CD14-positive monocyte (primary cell): ENCODE data around the gene TMEM225B. TPM values are rescaled to one million over a fixed set of nuclear protein-coding genes. Genes with fewer than 3 reads are reported as not detected.

Experiments
- DNase-seq, 3 donors: peaks; one replicate each; pipeline ENCODE4 v3.0.0-alpha.2; 2011 to 2022
- H2AFZ ChIP-seq: 2 replicates; pipeline ENCODE4 v1.6.0; 2012; ENCODE audit warnings: mild to moderate bottlenecking, low read depth, low read length, inconsistent platforms; ENCODE audit not compliant: insufficient read depth, poor library complexity, severe bottlenecking
- H3K27ac ChIP-seq, 2 donors: 1 replicate in 1 of 2; 2 replicates in 1 of 2; pipeline ENCODE4 v1.5.1; 2012 to 2013; ENCODE audit warnings: low read length in 2 of 2, control low read depth in 1 of 2, inconsistent platforms in 1 of 2, low read depth in 1 of 2, mild to moderate bottlenecking in 1 of 2
- H3K27me3 ChIP-seq, 2 donors: one replicate each; pipeline versions ENCODE4 v1.6.0 to v1.6.1; 2011 to 2013; ENCODE audit warnings: low read length in 2 of 2; ENCODE audit not compliant: control insufficient read depth in 2 of 2, insufficient read depth in 2 of 2
- H3K36me3 ChIP-seq, 2 donors: replicated peaks in 1 of 2; 1 replicate in 1 of 2; 2 replicates in 1 of 2; pipeline versions ENCODE4 v1.5.1 to v1.6.1; 2012 to 2013; ENCODE audit warnings: low read length in 2 of 2, control low read depth in 1 of 2, inconsistent platforms in 1 of 2, mild to moderate bottlenecking in 1 of 2; ENCODE audit not compliant: insufficient read depth in 2 of 2, control insufficient read depth in 1 of 2
- H3K4me1 ChIP-seq, 2 donors: 1 replicate in 1 of 2; 2 replicates in 1 of 2; pipeline versions ENCODE4 v1.5.1 to v1.6.1; 2012 to 2013; ENCODE audit warnings: low read length in 2 of 2, control low read depth in 1 of 2, inconsistent platforms in 1 of 2, mild to moderate bottlenecking in 1 of 2, moderate library complexity in 1 of 2; ENCODE audit not compliant: insufficient read depth in 2 of 2, control insufficient read depth in 1 of 2
- H3K4me2 ChIP-seq: replicated peaks from 2 replicates; pipeline ENCODE3; 2012; ENCODE audit warnings: low read length, moderate library complexity, mild to moderate bottlenecking; ENCODE audit not compliant: poor library complexity, severe bottlenecking; ENCODE audit errors: extremely low read depth
- H3K4me3 ChIP-seq, 3 experiments: fragments of 200-600 bp in 1 of 3; sonication (generic) in 1 of 3; replicated peaks in 1 of 3; 1 replicate in 2 of 3; 2 replicates in 1 of 3; pipeline ENCODE4 v1.5.1; 2011 to 2013; ENCODE audit warnings: low read length in 3 of 3, mild to moderate bottlenecking in 3 of 3, control low read depth in 2 of 3, low read depth in 2 of 3, inconsistent platforms in 1 of 3, moderate library complexity in 1 of 3
- H3K79me2 ChIP-seq: 2 replicates; pipeline ENCODE4 v1.6.0; 2012; ENCODE audit warnings: mild to moderate bottlenecking, control low read depth, inconsistent platforms, low read length, moderate library complexity; ENCODE audit not compliant: insufficient read depth
- H3K9ac ChIP-seq: 2 replicates; pipeline ENCODE4 v1.6.0; 2017; ENCODE audit warnings: low read length, mild to moderate bottlenecking; ENCODE audit not compliant: insufficient read depth, poor library complexity, severe bottlenecking
- H3K9me3 ChIP-seq, 2 donors: replicated peaks in 1 of 2; 1 replicate in 1 of 2; 2 replicates in 1 of 2; pipeline versions ENCODE4 v1.5.1 to v1.6.1; 2012 to 2013; ENCODE audit warnings: low read length in 2 of 2, control low read depth in 1 of 2; ENCODE audit not compliant: control insufficient read depth in 1 of 2, insufficient read depth in 1 of 2
- H4K20me1 ChIP-seq: 2 replicates; pipeline ENCODE4 v1.6.0; 2012; ENCODE audit warnings: mild to moderate bottlenecking, low read length, control low read depth, moderate library complexity; ENCODE audit not compliant: insufficient read depth
- H3K27ac Mint-ChIP-seq, 7 donors: one replicate each; pipeline ENCODE4 v1.8.0; 2020; ENCODE audit warnings: mild to moderate bottlenecking in 7 of 7, mixed read lengths in 7 of 7, moderate library complexity in 6 of 7, inconsistent platforms in 2 of 7
- H3K27me3 Mint-ChIP-seq, 3 donors: one replicate each; pipeline ENCODE4 v1.8.0; 2021 to 2022; ENCODE audit warnings: low read depth in 3 of 3, mild to moderate bottlenecking in 3 of 3, mixed read lengths in 3 of 3, moderate library complexity in 3 of 3, inconsistent platforms in 1 of 3
- H3K36me3 Mint-ChIP-seq, 2 donors: one replicate each; pipeline ENCODE4 v1.8.0; 2020; ENCODE audit warnings: mixed read lengths in 2 of 2, inconsistent platforms in 1 of 2, mild to moderate bottlenecking in 1 of 2
- H3K4me1 Mint-ChIP-seq: one replicate; pipeline ENCODE4 v1.8.0; 2020; ENCODE audit warnings: mild to moderate bottlenecking, mixed read lengths
- H3K4me3 Mint-ChIP-seq, 2 donors: one replicate each; pipeline ENCODE4 v1.8.0; 2020; ENCODE audit warnings: mild to moderate bottlenecking in 2 of 2, mixed read lengths in 2 of 2, moderate library complexity in 1 of 2
- H3K9me3 Mint-ChIP-seq, 7 donors: one replicate each; pipeline ENCODE4 v1.8.0; 2020 to 2022; ENCODE audit warnings: mixed read lengths in 7 of 7, mild to moderate bottlenecking in 6 of 7, moderate library complexity in 6 of 7, inconsistent platforms in 2 of 7
- CTCF ChIP-seq: fragments of 200-600 bp; IDR thresholded peaks from one replicate; pipeline ENCODE4 v1.8.0; 2022; ENCODE audit warnings: antibody characterized with exemption, mild to moderate bottlenecking
- WGBS: methylation state at CpG from one replicate; pipeline ENCODE4 v1.1.5; 2013; ENCODE audit warnings: missing lambda C conversion rate; ENCODE audit not compliant: insufficient coverage; 5-methylcytosine and 5-hydroxymethylcytosine counted together
- intact Hi-C, 2 donors: fragments of 100-400 bp; cut with micrococcal nuclease; formaldehyde crosslinking; loops; one replicate each; pipeline versions ENCODE4 v1.15.0 to v1.15.1; 2023
- polyA plus RNA-seq, 3 donors: library from polyadenylated mRNA; depleted of rRNA in 1 of 3; unstranded in 2 of 3; stranded (reverse) in 1 of 3; fragments of 300-500 nt in 2 of 3; fragments of >200 nt in 1 of 3; fragmentation: Illumina TruSeq in 2 of 3; gene quantifications; 1 replicate in 2 of 3; 2 replicates in 1 of 3; pipeline ENCODE4 v1.2.3, GENCODE V29; 2012 to 2021

TMEM225B gene
- polyA plus RNA-seq, 3 donors: 0.20 to 0.23 TPM; not detected in 1

- Histone ChIP-seq H3K9ac (peak within 1 kb of the TSS; percentile 96), H2AFZ (peak within 1 kb of the TSS; percentile 94), H3K79me2 (peaks cover 73% of the 10 kb centered on the region), H3K4me2 (peak within 1 kb of the TSS; percentile 92), H3K27ac (peak within 1 kb of the TSS; percentile 94 to 99), H3K9me3 (no peaks in the 10 kb centered on the region), H3K4me1 (peaks cover 23 to 57% of the 10 kb centered on the region in 2 donors), H3K36me3 (peaks cover 31 to 45% of the 10 kb centered on the region in 2 donors), H3K27me3 (no peaks in the 10 kb centered on the region), H3K4me3 (peak within 1 kb of the TSS; percentile 71 to 97 (median 80)), H4K20me1 (peaks cover 17% of the 10 kb centered on the region)
- under 1% methylated on average over 61 of the region's 73 CpGs for WGBS
- Mint-ChIP-seq H3K4me3 (peak within 1 kb of the TSS; percentile 94 to 99), H3K27ac (peak within 1 kb of the TSS; percentile 97 to 100 (median 99)), H3K27me3 (peaks cover 0 to 2% (median 0%) of the 10 kb centered on the region in 3 donors), H3K4me1 (peaks cover 51% of the 10 kb centered on the region), H3K9me3 (no peaks in the 10 kb centered on the region), H3K36me3 (peaks cover 47 to 51% of the 10 kb centered on the region in 2 donors)
- TF ChIP-seq CTCF: no peak
- DNase-seq: peak; percentile 74 to 88 (median 84)
- intact Hi-C loops: loop anchor here (2.0 to 5.0 kb wide), 2 partner anchors 54 to 59 kb away; partner anchors contain the start of genes ZKSCAN5 (in 2 of the 2) and ZSCAN25 (in 1 of the 2)
Observed at GRCh38 chr7:99558306-99559174, 39.5 kb upstream of the TMEM225B start, which contains the start of gene ZNF655. Gene ZNF655, plus strand, starts transcription at chr7:99558642. Its CDS starts 1,918 bp downstream, at chr7:99560560.

GRCh38 chr7:99559175-99559915 is 38.7 kb upstream of the TMEM225B start:
- 16% methylated on average over 23 of the region's 31 CpGs for WGBS
- no peaks in the 10 kb centered on the region for H3K9me3 Mint-ChIP-seq
- Histone ChIP-seq H3K36me3 (peaks cover 39 to 47% of the 10 kb centered on the region in 2 donors), H3K4me1 (peaks cover 23 to 57% of the 10 kb centered on the region in 2 donors), H3K27ac (peak overlapping the region; percentile 94 to 99), H3K4me3 (peak overlapping the region; percentile 71 to 97 (median 80)), H4K20me1 (peaks cover 25% of the 10 kb centered on the region), H3K79me2 (peaks cover 77% of the 10 kb centered on the region), H3K4me2 (peak overlapping the region; percentile 92), H3K9ac (peak overlapping the region; percentile 96), H2AFZ (peak overlapping the region; percentile 94), H3K27me3 (no peaks in the 10 kb centered on the region), H3K9me3 (no peaks in the 10 kb centered on the region)
- H3K36me3 Mint-ChIP-seq: peaks cover 50 to 53% of the 10 kb centered on the region in 2 donors
- intact Hi-C loops: loop anchor here (2.0 to 5.0 kb wide), 2 partner anchors 55 to 58 kb away; partner anchors contain the start of genes ZKSCAN5 (in 2 of the 2) and ZSCAN25 (in 1 of the 2)
- peaks cover 51% of the 10 kb centered on the region for H3K4me1 Mint-ChIP-seq
- DNase-seq: no peak
- peak overlapping the region; percentile 97 to 100 (median 99) for H3K27ac Mint-ChIP-seq
- no peak for TF ChIP-seq CTCF
- peak overlapping the region; percentile 94 to 99 for H3K4me3 Mint-ChIP-seq
- H3K27me3 Mint-ChIP-seq: peaks cover 0 to 2% (median 0%) of the 10 kb centered on the region in 3 donors
